SK-N-SH (cell line): ENCODE measurements around the gene VPS9D1. TPM values are rescaled to one million over a fixed set of nuclear protein-coding genes. Genes with fewer than 3 reads are reported as not detected.

Source experiments
- CTCF ChIA-PET: fragments of 300-600, 350-600 bp; formaldehyde crosslinking; extraction: SDS; loops from one replicate; lab custom pipeline; 2021; lab: Yijun Ruan, JAX
- POLR2A ChIA-PET: fragments of 350-600 bp; sonication (Branson Sonifier 250); formaldehyde crosslinking; extraction: SDS; loops from one replicate; lab custom pipeline; 2020; ENCODE audit warnings: antibody characterized with exemption, inconsistent platforms; lab: Yijun Ruan, JAX
- DNase-seq: peaks from one replicate; pipeline ENCODE4 v3.0.0; 2012
- H2AFZ ChIP-seq: fragments of 200-600 bp; sonication (generic); 2 replicates; pipeline ENCODE4 v1.8.1; 2016; ENCODE audit warnings: antibody characterized with exemption, mild to moderate bottlenecking, low read depth
- H3F3A ChIP-seq: fragments of 200-600 bp; sonication (generic); replicated peaks from 2 replicates; pipeline ENCODE3; 2016; ENCODE audit warnings: antibody characterized with exemption, mild to moderate bottlenecking; ENCODE audit not compliant: insufficient read depth
- H3K27ac ChIP-seq, 2 experiments: fragments of 200-500 bp in 1 of 2; fragments of 200-600 bp in 1 of 2; sonication (Bioruptor generic) in 1 of 2; sonication (generic), shearing (Covaris generic) in 1 of 2; 2 replicates each; pipeline versions ENCODE4 v1.5.1 to v1.6.1; 2014 to 2016; ENCODE audit warnings: low read depth in 2 of 2, inconsistent platforms in 1 of 2, low read length in 1 of 2, mild to moderate bottlenecking in 1 of 2, mixed read lengths in 1 of 2
- H3K27me3 ChIP-seq: fragments of 200-600 bp; sonication (generic), shearing (Covaris generic); 2 replicates; pipeline ENCODE4 v1.6.1; 2016; ENCODE audit warnings: mixed run types; ENCODE audit not compliant: insufficient read depth
- H3K36me3 ChIP-seq, 2 experiments: fragments of 200-500 bp in 1 of 2; fragments of 200-600 bp in 1 of 2; sonication (Bioruptor generic) in 1 of 2; sonication (generic) in 1 of 2; replicated peaks in 1 of 2; 2 replicates each; pipeline versions ENCODE3 to v1.5.1; 2014 to 2016; ENCODE audit warnings: low read length in 1 of 2, mild to moderate bottlenecking in 1 of 2; ENCODE audit not compliant: insufficient read depth in 2 of 2, control insufficient read depth in 1 of 2
- H3K4me1 ChIP-seq, 2 experiments: fragments of 200-500 bp in 1 of 2; fragments of 200-600 bp in 1 of 2; sonication (Bioruptor generic) in 1 of 2; sonication (generic), shearing (Covaris generic) in 1 of 2; 2 replicates each; pipeline versions ENCODE4 v1.5.1 to v1.6.1; 2014 to 2016; ENCODE audit warnings: low read depth in 1 of 2, low read length in 1 of 2, mixed run types in 1 of 2; ENCODE audit not compliant: insufficient read depth in 2 of 2, control insufficient read depth in 1 of 2
- H3K4me2 ChIP-seq: fragments of 200-600 bp; sonication (generic), shearing (Covaris generic); 2 replicates; pipeline ENCODE4 v1.6.1; 2017; ENCODE audit warnings: mixed run types
- H3K4me3 ChIP-seq, 2 experiments: fragments of 200-500 bp in 1 of 2; fragments of 200-600 bp in 1 of 2; sonication (Bioruptor generic) in 1 of 2; sonication (generic), shearing (Covaris generic) in 1 of 2; 2 replicates each; pipeline versions ENCODE4 v1.5.1 to v1.8.1; 2014 to 2016; ENCODE audit warnings: low read depth in 2 of 2, inconsistent platforms in 1 of 2, low read length in 1 of 2, mild to moderate bottlenecking in 1 of 2, mixed read lengths in 1 of 2, moderate library complexity in 1 of 2
- H3K79me2 ChIP-seq: fragments of 200-600 bp; sonication (generic); 2 replicates; pipeline ENCODE4 v1.8.1; 2017; ENCODE audit warnings: mild to moderate bottlenecking; ENCODE audit not compliant: insufficient read depth
- H3K9ac ChIP-seq: fragments of 200-600 bp; sonication (generic); 2 replicates; pipeline ENCODE4 v1.6.1; 2017; ENCODE audit warnings: mixed run types
- H3K9me2 ChIP-seq: fragments of 200-600 bp; sonication (generic); 2 replicates; pipeline ENCODE4 v1.6.1; 2017; ENCODE audit warnings: mixed run types
- H3K9me3 ChIP-seq: fragments of 200-600 bp; sonication (generic); 2 replicates; pipeline ENCODE4 v1.6.1; 2017; ENCODE audit warnings: mixed run types, mild to moderate bottlenecking, moderate library complexity
- H4K20me1 ChIP-seq: fragments of 200-600 bp; sonication (generic); 2 replicates; pipeline ENCODE4 v1.6.1; 2017; ENCODE audit warnings: mild to moderate bottlenecking, mixed run types; ENCODE audit not compliant: insufficient read depth
- CHD2 ChIP-seq: fragments of 150-350 bp; IDR thresholded peaks from 2 replicates; pipeline ENCODE4 v1.6.1; 2018; ENCODE audit warnings: low read length; ENCODE audit not compliant: partially characterized antibody
- ELF1 ChIP-seq: IDR thresholded peaks from 2 replicates; pipeline ENCODE4 v1.4.0; 2012
- EP300 ChIP-seq, 2 experiments: IDR thresholded peaks; 2 replicates each; pipeline versions ENCODE4 v1.4.0 to v1.6.1; 2012; ENCODE audit warnings: borderline replicate concordance in 1 of 2, low read depth in 1 of 2, low read length in 1 of 2
- FOXJ3 ChIP-seq: sonication (generic); formaldehyde crosslinking; IDR thresholded peaks from 2 replicates; pipeline ENCODE4 v1.5.1; 2020; ENCODE audit warnings: mild to moderate bottlenecking, missing genetic modification reagents
- FOXM1 ChIP-seq: IDR thresholded peaks from 2 replicates; pipeline ENCODE4 v1.4.0; 2012; ENCODE audit warnings: low read depth, mild to moderate bottlenecking
- GABPA ChIP-seq: IDR thresholded peaks from 2 replicates; pipeline ENCODE4 v1.4.0; 2012; ENCODE audit warnings: low read depth, mild to moderate bottlenecking
- JUND ChIP-seq: IDR thresholded peaks from 2 replicates; pipeline ENCODE4 v1.4.0; 2012
- MAX ChIP-seq: IDR thresholded peaks from 2 replicates; pipeline ENCODE4 v1.4.0; 2012; ENCODE audit warnings: low read depth
- NFIC ChIP-seq: IDR thresholded peaks from 2 replicates; pipeline ENCODE4 v1.4.0; 2012; ENCODE audit warnings: borderline replicate concordance
- RXRA ChIP-seq: IDR thresholded peaks from 2 replicates; pipeline ENCODE4 v1.4.0; 2012; ENCODE audit warnings: low read depth, mild to moderate bottlenecking, borderline replicate concordance
- SIN3A ChIP-seq: IDR thresholded peaks from 2 replicates; pipeline ENCODE4 v1.6.1; 2012; ENCODE audit warnings: low read depth, mild to moderate bottlenecking, low read length, moderate library complexity, borderline replicate concordance
- SMC3 ChIP-seq: IDR thresholded peaks from 2 replicates; pipeline ENCODE4 v1.6.1; 2012; ENCODE audit warnings: low read depth, low read length, improper control_type of control experiment
- TAF1 ChIP-seq: IDR thresholded peaks from 2 replicates; pipeline ENCODE4 v1.6.1; 2012; ENCODE audit warnings: low read depth, mild to moderate bottlenecking, low read length, moderate library complexity, borderline replicate concordance
- USF2 ChIP-seq: fragments of 150-350 bp; IDR thresholded peaks from 2 replicates; pipeline ENCODE4 v1.6.1; 2017; ENCODE audit warnings: antibody characterized with exemption, low read length, low read depth, borderline replicate concordance
- YY1 ChIP-seq: IDR thresholded peaks from 2 replicates; pipeline ENCODE4 v1.4.0; 2012; ENCODE audit warnings: low read depth, mild to moderate bottlenecking
- WGBS: methylation state at CpG from one replicate; pipeline ENCODE4 v1.1.6; 2017; ENCODE audit warnings: low lambda C conversion rate; 5-methylcytosine and 5-hydroxymethylcytosine counted together
- polyA plus RNA-seq, 3 experiments: library from polyadenylated mRNA; depleted of rRNA; stranded (reverse); fragments of >200 nt; gene quantifications; 2 replicates each; pipeline ENCODE4 v1.2.3, GENCODE V29; 2012
- TF ChIP-seq, protein P1 (sequence below): IDR thresholded peaks from 2 replicates; pipeline ENCODE4; 2012
- TF ChIP-seq, protein P2 (sequence below): fragments of 150-350 bp; IDR thresholded peaks from 2 replicates; pipeline ENCODE4 v1.6.1; 2016; ENCODE audit warnings: mild to moderate bottlenecking, low read depth, low read length
- TF ChIP-seq, protein P3 (sequence below): IDR thresholded peaks from 2 replicates; pipeline ENCODE4 v1.4.0; 2012; ENCODE audit warnings: low read depth, borderline replicate concordance

The VPS9D1 gene
- polyA plus RNA-seq, 1 of the 3 experiments (the other 2 are of a cell fraction): 10.1 TPM

- 100% methylated on average over 7 of the region's 16 CpGs for WGBS
- ChIA-PET POLR2A (no interaction called here), CTCF (interaction anchor here (4.9 kb wide), 1 partner anchor 90 kb away, joined by 25 read pairs; no protein-coding TSS in a partner anchor)
- no peak for DNase-seq
- Histone ChIP-seq H3K79me2 (no peaks in the 10 kb centered on the region), H3K4me1 (peaks cover 0 to 1% of the 10 kb centered on the region in 2 experiments; a peak in 1 of 4 replicates), H3K9me2 (no peaks in the 10 kb centered on the region), H3K4me3 (no peak overlapping the region), H3K36me3 (peaks cover 18 to 31% of the 10 kb centered on the region in 2 experiments), H3F3A (no peaks in the 10 kb centered on the region), H3K27me3 (no peaks in the 10 kb centered on the region), H3K9me3 (no peaks in the 10 kb centered on the region), H3K9ac (no peak overlapping the region), H2AFZ (no peak overlapping the region), H3K27ac (no peak overlapping the region), H3K4me2 (no peak overlapping the region), H4K20me1 (no peaks in the 10 kb centered on the region)
- TF ChIP-seq JUND: no peak
- no peak for TF ChIP-seq GABPA
- TF ChIP-seq TAF1: no peak
- no peak for TF ChIP-seq MAX
- TF ChIP-seq, protein P1, sequence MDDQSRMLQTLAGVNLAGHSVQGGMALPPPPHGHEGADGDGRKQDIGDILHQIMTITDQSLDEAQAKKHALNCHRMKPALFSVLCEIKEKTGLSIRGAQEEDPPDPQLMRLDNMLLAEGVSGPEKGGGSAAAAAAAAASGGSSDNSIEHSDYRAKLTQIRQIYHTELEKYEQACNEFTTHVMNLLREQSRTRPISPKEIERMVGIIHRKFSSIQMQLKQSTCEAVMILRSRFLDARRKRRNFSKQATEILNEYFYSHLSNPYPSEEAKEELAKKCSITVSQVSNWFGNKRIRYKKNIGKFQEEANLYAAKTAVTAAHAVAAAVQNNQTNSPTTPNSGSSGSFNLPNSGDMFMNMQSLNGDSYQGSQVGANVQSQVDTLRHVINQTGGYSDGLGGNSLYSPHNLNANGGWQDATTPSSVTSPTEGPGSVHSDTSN: no peak
Observed at GRCh38 chr16:89770367-89770766, 49.7 kb upstream of the VPS9D1 start.

DNA sequence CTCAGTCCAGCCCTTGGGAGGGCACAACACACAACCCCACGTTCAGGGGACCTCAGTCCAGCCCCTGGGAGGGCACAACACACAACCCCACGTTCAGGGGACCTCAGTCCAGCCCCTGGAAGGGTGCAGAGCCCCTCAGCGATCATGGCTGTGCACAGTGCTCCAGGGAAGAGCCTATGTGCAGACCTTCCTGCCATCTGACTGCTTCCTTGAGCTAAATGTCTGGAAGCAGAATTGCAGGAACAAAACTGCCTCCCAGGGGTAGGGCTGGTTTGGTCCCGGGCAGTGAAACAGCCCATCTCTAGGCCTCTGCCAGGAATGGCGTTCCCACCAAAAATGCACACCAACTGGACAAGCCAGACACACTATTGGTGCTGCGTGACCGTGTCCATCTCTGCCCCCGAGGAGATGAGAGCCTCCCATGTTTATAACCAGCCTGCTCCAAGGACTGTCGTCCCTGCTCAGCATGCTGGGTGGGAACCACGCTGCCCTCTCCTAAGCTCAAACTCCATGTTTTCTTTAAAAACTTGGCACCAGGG, 44.7 kb upstream of the VPS9D1 start:
- no peak overlapping the region for H3K4me2 ChIP-seq
- no peaks in the 10 kb centered on the region for H3K9me2 ChIP-seq
- no peak overlapping the region for H3K4me3 ChIP-seq
- no peaks in the 10 kb centered on the region for H3K9me3 ChIP-seq
- POLR2A ChIA-PET: no interaction called here
- CTCF ChIA-PET: interaction anchor here (4.9 kb wide), 1 partner anchor 95 kb away, joined by 25 read pairs; no protein-coding TSS in a partner anchor
- H4K20me1 ChIP-seq: no peaks in the 10 kb centered on the region
- no peaks in the 10 kb centered on the region for H3K79me2 ChIP-seq
- WGBS: 91% methylated on average over 7 of the region's 10 CpGs
- H3K27ac ChIP-seq: no peak overlapping the region
- peaks cover 11 to 20% of the 10 kb centered on the region in 2 experiments for H3K36me3 ChIP-seq
- H3K4me1 ChIP-seq: no peaks in the 10 kb centered on the region
- H3K27me3 ChIP-seq: no peaks in the 10 kb centered on the region
- no peaks in the 10 kb centered on the region for H3F3A ChIP-seq
- TF ChIP-seq ELF1: no peak
- TF ChIP-seq EP300 (IDR thresholded peaks at IDR 0.05; ENCODE audit: borderline replicate concordance in 1 of 2, low read depth in 1 of 2, low read length in 1 of 2): no peak
- TF ChIP-seq NFIC: no peak
- TF ChIP-seq USF2: no peak
- TF ChIP-seq, protein P2, sequence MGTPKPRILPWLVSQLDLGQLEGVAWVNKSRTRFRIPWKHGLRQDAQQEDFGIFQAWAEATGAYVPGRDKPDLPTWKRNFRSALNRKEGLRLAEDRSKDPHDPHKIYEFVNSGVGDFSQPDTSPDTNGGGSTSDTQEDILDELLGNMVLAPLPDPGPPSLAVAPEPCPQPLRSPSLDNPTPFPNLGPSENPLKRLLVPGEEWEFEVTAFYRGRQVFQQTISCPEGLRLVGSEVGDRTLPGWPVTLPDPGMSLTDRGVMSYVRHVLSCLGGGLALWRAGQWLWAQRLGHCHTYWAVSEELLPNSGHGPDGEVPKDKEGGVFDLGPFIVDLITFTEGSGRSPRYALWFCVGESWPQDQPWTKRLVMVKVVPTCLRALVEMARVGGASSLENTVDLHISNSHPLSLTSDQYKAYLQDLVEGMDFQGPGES: no peak
- TF ChIP-seq RXRA: no peak
- no peak for TF ChIP-seq GABPA
- no peak for TF ChIP-seq SMC3
- TF ChIP-seq FOXJ3 (CRISPR knock-in tag): no peak
- TF ChIP-seq CHD2: no peak
- no peak for TF ChIP-seq FOXM1
- no peak for TF ChIP-seq YY1
- TF ChIP-seq, protein P3, sequence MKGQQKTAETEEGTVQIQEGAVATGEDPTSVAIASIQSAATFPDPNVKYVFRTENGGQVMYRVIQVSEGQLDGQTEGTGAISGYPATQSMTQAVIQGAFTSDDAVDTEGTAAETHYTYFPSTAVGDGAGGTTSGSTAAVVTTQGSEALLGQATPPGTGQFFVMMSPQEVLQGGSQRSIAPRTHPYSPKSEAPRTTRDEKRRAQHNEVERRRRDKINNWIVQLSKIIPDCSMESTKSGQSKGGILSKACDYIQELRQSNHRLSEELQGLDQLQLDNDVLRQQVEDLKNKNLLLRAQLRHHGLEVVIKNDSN: no peak
- TF ChIP-seq SIN3A: no peak
- TF ChIP-seq, all 33 proteins: peak for 0
- DNase-seq: no peak
- no peak overlapping the region for H3K9ac ChIP-seq
- H2AFZ ChIP-seq: no peak overlapping the region
